K562 (cell line): ENCODE results near the gene RCC2. TPM values are rescaled to one million over a fixed set of nuclear protein-coding genes. Genes with fewer than 3 reads are reported as not detected.

ENCODE experiments used
- ATAC-seq: fragments of 200-7000 bp; cut with Tn5 transposase; 3 replicates; pipeline ENCODE4 v1.9.1; 2020; ENCODE audit warnings: moderate library complexity
- BruUV-seq: library from RNA; stranded (reverse); fragments of 400-500 nt; replicated peaks from 2 replicates; lab custom pipeline; 2021; lab: Mats Ljungman, UMichigan
- CTCF ChIA-PET: fragments of 300-600 bp; formaldehyde crosslinking; extraction: SDS; loops from one replicate; lab custom pipeline; 2021; ENCODE audit warnings: low intra/inter-chr PET ratio; lab: Yijun Ruan, JAX
- POLR2A ChIA-PET: fragments of 300-600, 350-650 bp; sonication (Branson Sonifier 250); formaldehyde crosslinking; extraction: SDS; loops from one replicate; lab custom pipeline; 2021; ENCODE audit warnings: antibody characterized with exemption, inconsistent platforms; lab: Yijun Ruan, JAX
- DNase-seq, 4 experiments: peaks; one replicate each; pipeline versions ENCODE4 v3.0.0 to v3.0.0-alpha.2; 2011 to 2018; ENCODE audit warnings: low spot score in 3 of 4, mixed read lengths in 3 of 4; ENCODE audit errors: extremely low read depth in 1 of 4
- FAIRE-seq: peaks from 2 replicates; lab custom pipeline; 2011; peaks lifted over from hg19 to GRCh38; lab: Jason Lieb, UNC
- H2AFZ ChIP-seq: 2 replicates; pipeline ENCODE4 v1.6.0; 2011; ENCODE audit warnings: low read depth, low read length, control low read depth, inconsistent platforms
- H3K27ac ChIP-seq: fragments of 200-600 bp; 3 replicates; pipeline ENCODE4 v1.8.0; 2011; ENCODE audit warnings: low read depth, mild to moderate bottlenecking, control low read depth, inconsistent platforms, low read length, moderate library complexity, mixed read lengths; ENCODE audit errors: extremely low read depth
- H3K27me3 ChIP-seq, 2 experiments: fragments of 300-600 bp in 1 of 2; 2 replicates in 1 of 2; 3 replicates in 1 of 2; pipeline versions ENCODE4 v1.6.0 to v1.8.0; 2011; ENCODE audit warnings: inconsistent platforms in 2 of 2, low read length in 2 of 2, mild to moderate bottlenecking in 1 of 2, mixed read lengths in 1 of 2, moderate library complexity in 1 of 2; ENCODE audit not compliant: control insufficient read depth in 2 of 2, insufficient read depth in 2 of 2
- H3K36me3 ChIP-seq: fragments of 300-600 bp; 3 replicates; pipeline ENCODE4 v1.8.0; 2011; ENCODE audit warnings: mild to moderate bottlenecking, low read length, inconsistent platforms; ENCODE audit not compliant: control insufficient read depth, insufficient read depth
- H3K4me1 ChIP-seq, 2 experiments: fragments of 200-600 bp in 1 of 2; replicated peaks in 1 of 2; 2 replicates in 1 of 2; 3 replicates in 1 of 2; pipeline versions ENCODE4 v1.5.1 to v1.8.0; 2011; ENCODE audit warnings: inconsistent platforms in 2 of 2, low read length in 2 of 2, mild to moderate bottlenecking in 1 of 2, mixed read lengths in 1 of 2, moderate library complexity in 1 of 2; ENCODE audit not compliant: control insufficient read depth in 2 of 2, insufficient read depth in 2 of 2
- H3K4me2 ChIP-seq: 2 replicates; pipeline ENCODE4 v1.6.1; 2011; ENCODE audit warnings: low read length, control low read depth, inconsistent platforms, mixed read lengths; ENCODE audit not compliant: insufficient read depth
- H3K4me3 ChIP-seq: fragments of 200-600 bp; sonication (generic), shearing (Covaris generic); 2 replicates; pipeline ENCODE4 v1.5.1; 2016; ENCODE audit warnings: control low read depth, inconsistent platforms
- H3K79me2 ChIP-seq: fragments of 200-600 bp; 3 replicates; pipeline ENCODE4 v1.8.0; 2011; ENCODE audit warnings: low read length, inconsistent platforms; ENCODE audit not compliant: control insufficient read depth, insufficient read depth
- H3K9ac ChIP-seq, 2 experiments: 2 replicates each; pipeline versions ENCODE4 v1.6.0 to v1.6.1; 2011; ENCODE audit warnings: low read depth in 2 of 2, low read length in 2 of 2, control low read depth in 1 of 2, inconsistent platforms in 1 of 2, mild to moderate bottlenecking in 1 of 2, mixed read lengths in 1 of 2; ENCODE audit not compliant: insufficient read depth in 1 of 2
- H3K9me1 ChIP-seq: one replicate; pipeline ENCODE4 v1.6.0; 2011; ENCODE audit warnings: inconsistent platforms, mild to moderate bottlenecking, low read length, moderate library complexity; ENCODE audit not compliant: control insufficient read depth, insufficient read depth
- H3K9me3 ChIP-seq: replicated peaks from 2 replicates; pipeline ENCODE4 v1.5.1; 2011; ENCODE audit warnings: low read depth, low read length, inconsistent platforms; ENCODE audit not compliant: control insufficient read depth, insufficient read depth
- H4K20me1 ChIP-seq: replicated peaks from 2 replicates; pipeline ENCODE4 v1.6.1; 2011; ENCODE audit warnings: low read length, inconsistent platforms, mixed read lengths; ENCODE audit not compliant: control insufficient read depth, insufficient read depth
- ARHGAP35 ChIP-seq: fragments of 450-650 bp; IDR thresholded peaks from 2 replicates; pipeline ENCODE4 v1.6.1; 2018; ENCODE audit not compliant: partially characterized antibody
- NR2C1 ChIP-seq, 2 experiments: fragments of 450-650 bp; IDR thresholded peaks; 2 replicates each; pipeline ENCODE4 v1.6.1; 2017; ENCODE audit warnings: mild to moderate bottlenecking in 2 of 2, antibody characterized with exemption in 1 of 2, inconsistent platforms in 1 of 2, missing compliant biosample characterization in 1 of 2, missing genetic modification characterization in 1 of 2
- POLR2G ChIP-seq: fragments of 200-400 bp; formaldehyde crosslinking; IDR thresholded peaks from 2 replicates; pipeline ENCODE4 v1.6.1; 2017; ENCODE audit warnings: low read depth, mild to moderate bottlenecking, antibody characterized with exemption, low read length, moderate library complexity
- RBFOX2 ChIP-seq: fragments of 200-400 bp; formaldehyde crosslinking; IDR thresholded peaks from 2 replicates; pipeline ENCODE4 v1.6.1; 2017; ENCODE audit warnings: low read depth, mild to moderate bottlenecking, low read length, moderate library complexity
- ZNF175 ChIP-seq: fragments of 200-800 bp; sonication (Bioruptor generic); IDR thresholded peaks from 2 replicates; pipeline ENCODE4 v1.6.1; 2016; ENCODE audit warnings: low read depth, mild to moderate bottlenecking, missing genetic modification characterization, missing compliant biosample characterization
- WGBS: fragments of 100-300 bp; shearing (Covaris generic); methylation state at CpG from one replicate; pipeline ENCODE4 v1.1.6; 2016; ENCODE audit warnings: low coverage, mixed read lengths; ENCODE audit not compliant: insufficient coverage; ENCODE audit errors: missing lambda C conversion rate; 5-methylcytosine and 5-hydroxymethylcytosine counted together
- in situ Hi-C: fragments of 300-500 bp; cut with MboI; formaldehyde crosslinking; loops from 4 replicates; pipeline ENCODE4 v1.15.0; 2018; ENCODE audit warnings: inconsistent platforms, mixed read lengths
- intact Hi-C: fragments of 100-400 bp; cut with micrococcal nuclease; formaldehyde crosslinking; loops from 2 replicates; pipeline ENCODE4 v1.14.2; 2022
- polyA plus RNA-seq, 8 experiments: library from polyadenylated mRNA; depleted of rRNA in 4 of 8; stranded (reverse) in 5 of 8; unstranded in 3 of 8; fragments of >200 nt; fragmentation: Nextera tagmentation in 2 of 8; fragmentation: Illumina TruSeq in 1 of 8; extraction: Ambion mirVana in 2 of 8; extraction: Trizol in 1 of 8; gene quantifications; 2 replicates each; pipeline versions ENCODE4 v1.2.1 to v1.2.3, GENCODE V29; 2011 to 2014; ENCODE audit warnings: inconsistent platforms in 1 of 8, missing spikeins in 1 of 8
- total RNA-seq, 7 experiments: library from RNA; depleted of rRNA in 6 of 7; stranded (reverse); fragments of >200 nt in 6 of 7; fragmentation: Illumina TruSeq in 2 of 7; extraction: Trizol in 2 of 7; gene quantifications; 2 replicates each; pipeline versions ENCODE4 v1.2.1 to v1.2.3, GENCODE V29; 2011 to 2021; ENCODE audit warnings: low replicate concordance in 1 of 7
- TF ChIP-seq, protein P1 (sequence below): fragments of 250-450 bp; sonication (Bioruptor Pico); IDR thresholded peaks from 2 replicates; pipeline ENCODE4 v1.4.0; 2020

The RCC2 gene
- total and polyA plus RNA-seq, 9 of the 15 experiments (the other 6 are each of a cell fraction or from before 2014, with no cell fraction given), result 31.8 to 292 (median 116) TPM

DNA sequence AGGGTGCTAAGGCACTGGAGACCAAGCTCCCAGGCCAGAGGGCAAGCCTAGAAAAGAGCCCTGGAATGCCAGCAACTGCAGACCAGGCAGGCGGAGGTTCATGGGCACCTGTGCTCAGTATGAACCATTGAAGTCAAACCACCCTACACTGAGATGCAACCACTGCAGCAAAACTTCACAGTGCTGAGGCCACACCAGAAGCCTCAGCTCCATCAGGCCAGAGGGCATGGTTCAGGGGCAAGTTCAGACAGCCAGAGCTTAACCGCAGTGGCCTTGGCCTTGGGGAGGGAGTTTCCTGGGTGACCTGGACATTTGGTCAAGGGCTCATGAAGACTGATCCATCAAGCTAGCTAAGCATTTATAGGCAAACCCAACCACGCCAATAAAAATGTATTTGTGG is 7.1 kb downstream of the RCC2 start:
- H3K4me3 ChIP-seq, result no peak overlapping the region
- 100% methylated on average over 3 of the region's 3 CpGs for WGBS
- CTCF ChIA-PET, result no interaction called here
- no peak overlapping the region for H2AFZ ChIP-seq
- peak; percentile 6; the same call in 2 of the 3 replicates for ATAC-seq
- intact Hi-C loops, result no loop called here
- H3K27ac ChIP-seq, result no peak overlapping the region; the same call in 2 of the 3 replicates
- TF ChIP-seq ARHGAP35, result no peak
- TF ChIP-seq POLR2G, result peak; percentile 53; the same call in 1 of the 2 replicates
- TF ChIP-seq, protein P1, sequence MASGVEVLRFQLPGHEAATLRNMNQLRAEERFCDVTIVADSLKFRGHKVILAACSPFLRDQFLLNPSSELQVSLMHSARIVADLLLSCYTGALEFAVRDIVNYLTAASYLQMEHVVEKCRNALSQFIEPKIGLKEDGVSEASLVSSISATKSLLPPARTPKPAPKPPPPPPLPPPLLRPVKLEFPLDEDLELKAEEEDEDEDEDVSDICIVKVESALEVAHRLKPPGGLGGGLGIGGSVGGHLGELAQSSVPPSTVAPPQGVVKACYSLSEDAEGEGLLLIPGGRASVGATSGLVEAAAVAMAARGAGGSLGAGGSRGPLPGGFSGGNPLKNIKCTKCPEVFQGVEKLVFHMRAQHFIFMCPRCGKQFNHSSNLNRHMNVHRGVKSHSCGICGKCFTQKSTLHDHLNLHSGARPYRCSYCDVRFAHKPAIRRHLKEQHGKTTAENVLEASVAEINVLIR (CRISPR knock-in tag), result no peak
- TF ChIP-seq, all 486 proteins: peak for 1
- H4K20me1 ChIP-seq, result peaks cover 49% of the 10 kb centered on the region
- no peaks in the 10 kb centered on the region for H3K9me3 ChIP-seq
- in situ Hi-C loops, result no loop called here
- no peak for DNase-seq
- BruUV-seq, result no TSS peak
- no peaks in the 10 kb centered on the region for H3K27me3 ChIP-seq
- H3K9me1 ChIP-seq, result peaks cover 5% of the 10 kb centered on the region
- POLR2A ChIA-PET, result interaction anchor here (1.1 to 1.8 kb wide), 2 partner anchors 10 to 20 kb away, joined by 4 to 7 read pairs; no protein-coding TSS in a partner anchor
- peak overlapping the region in 1 of 2 experiments; percentile 53; a peak in 1 of 4 replicates for H3K9ac ChIP-seq
- H3K4me1 ChIP-seq, result peaks cover 12 to 37% of the 10 kb centered on the region in 2 experiments; a peak in 4 of 5 replicates
- no peak for FAIRE-seq
- no peak overlapping the region for H3K4me2 ChIP-seq
- peaks cover 96% of the 10 kb centered on the region for H3K36me3 ChIP-seq
- peaks cover 96% of the 10 kb centered on the region for H3K79me2 ChIP-seq

DNA sequence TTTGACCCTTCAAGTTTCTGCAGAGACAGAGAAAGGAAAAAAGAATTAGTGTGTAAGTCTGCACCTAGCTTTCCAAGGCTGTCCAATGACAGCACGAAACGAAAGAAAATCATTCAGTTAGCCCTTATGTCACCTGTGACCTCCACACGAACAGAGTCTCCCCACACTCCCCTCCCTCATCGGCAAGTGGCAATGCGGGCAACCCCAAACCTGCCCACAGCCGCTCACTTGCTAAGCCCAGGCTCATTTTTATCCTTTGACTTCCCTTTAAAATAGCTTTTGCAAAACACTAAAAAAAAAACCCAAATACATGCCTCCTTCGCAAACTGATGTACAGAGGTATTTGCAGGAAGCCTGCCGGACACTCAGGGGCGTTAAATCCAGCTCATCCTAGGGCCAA is 10.3 kb downstream of the RCC2 start:
- CTCF ChIA-PET, result no interaction called here
- Histone ChIP-seq H3K9ac (no peak overlapping the region), H2AFZ (no peak overlapping the region)
- 0 out of 2 replicates have a peak, but pooled peaks have one; percentile 32 for TF ChIP-seq NR2C1 (IDR thresholded peaks at IDR 0.05)
- TF ChIP-seq NR2C1 (tag; IDR thresholded peaks at IDR 0.05), result no peak
- TF ChIP-seq ZNF175, result no peak
- TF ChIP-seq RBFOX2, result 0 out of 2 replicates have a peak, but pooled peaks have one; percentile 9
- TF ChIP-seq, all 486 proteins: peak for 2
- H3K9me1 ChIP-seq, result peaks cover 5% of the 10 kb centered on the region
- in situ Hi-C loops (no loop called here), intact Hi-C loops (no loop called here)
- H3K27ac ChIP-seq, result no peak overlapping the region
- peaks cover 96% of the 10 kb centered on the region for H3K36me3 ChIP-seq
- no TSS peak for BruUV-seq
- ATAC-seq (no peak), FAIRE-seq (no peak), DNase-seq (no peak)
- H3K4me2 ChIP-seq, result no peak overlapping the region
- peaks cover 33% of the 10 kb centered on the region for H4K20me1 ChIP-seq
- H3K79me2 ChIP-seq, result peaks cover 79% of the 10 kb centered on the region
- no peak overlapping the region for H3K4me3 ChIP-seq
- no peaks in the 10 kb centered on the region for H3K27me3 ChIP-seq
- no peaks in the 10 kb centered on the region for H3K9me3 ChIP-seq
- whole genome bisulfite sequencing, result 95% methylated on average over 9 of the region's 9 CpGs
- H3K4me1 ChIP-seq, result peaks cover 0 to 18% of the 10 kb centered on the region in 2 experiments; a peak in 1 of 5 replicates
- POLR2A ChIA-PET, result interaction anchor here (1.4 to 2.2 kb wide), 2 partner anchors 10 to 12 kb away, joined by 6 to 7 read pairs; partner anchors contain the start of gene RCC2
